HG02943 (cell line): ENCODE results near the gene HAO1.
"Not testable (repeated sequence)": the region's sequence is repeated elsewhere in the genome, so short reads cannot be mapped to it uniquely, and the experiment has no call there.

ENCODE experiments used
- ATAC-seq: cut with Tn5 transposase; IDR thresholded peaks from one replicate; pipeline ENCODE4 v1.9.1; 2021; ENCODE audit warnings: mild to moderate bottlenecking, low read depth, moderate library complexity; ENCODE audit not compliant: unreplicated experiment

HAO1 gene

GRCh38 chr20:7940341-7940740 lies at the start of gene HAO1:
HAO1 (minus strand) TSS chr20:7940458; CDS start chr20:7940422, 36 bp downstream.
- ATAC-seq, result no peak

DNA sequence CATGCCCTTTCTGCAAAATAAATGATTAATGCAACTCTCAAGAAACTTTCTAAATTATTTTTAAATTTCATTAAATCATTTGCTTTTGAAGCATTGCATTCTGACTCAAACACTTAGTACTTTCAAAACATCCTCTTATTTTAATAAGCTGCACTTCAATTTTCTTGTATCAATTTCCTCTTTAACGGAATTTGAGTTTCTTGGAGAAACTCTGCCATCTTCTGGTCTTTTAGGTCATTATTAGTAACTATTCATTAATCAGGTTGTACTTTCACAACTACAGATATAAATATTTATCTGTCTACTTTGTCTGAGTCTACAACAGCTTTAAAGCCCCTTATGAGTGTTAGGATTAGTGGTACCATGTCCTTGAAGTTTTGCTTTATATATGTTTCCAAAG lies 49.1 kb upstream of the HAO1 start:
- no peak for ATAC-seq

GRCh38 chr20:7985916-7986315 lies 45.7 kb upstream of the HAO1 start:
- ATAC-seq, result no peak

DNA sequence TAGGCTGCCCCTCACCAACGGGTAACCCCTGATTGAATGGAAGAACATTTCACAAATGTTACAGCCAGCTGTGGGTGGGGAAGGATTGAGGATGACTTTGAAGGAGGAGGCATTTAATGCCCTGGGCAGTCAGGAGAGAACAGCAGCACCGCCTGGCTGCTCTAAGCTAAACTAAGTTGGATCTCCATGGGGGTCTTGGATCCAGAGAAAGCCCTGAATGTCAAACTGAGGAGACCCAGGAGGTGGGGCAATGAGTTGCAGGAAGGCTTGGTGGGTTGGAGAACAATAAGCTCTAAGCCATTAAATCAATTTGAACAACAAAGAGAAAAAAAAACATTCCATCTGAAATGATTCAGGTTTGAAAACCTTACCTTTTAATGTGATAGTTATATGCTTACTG lies 43.9 kb upstream of the HAO1 start:
- no peak for ATAC-seq

DNA sequence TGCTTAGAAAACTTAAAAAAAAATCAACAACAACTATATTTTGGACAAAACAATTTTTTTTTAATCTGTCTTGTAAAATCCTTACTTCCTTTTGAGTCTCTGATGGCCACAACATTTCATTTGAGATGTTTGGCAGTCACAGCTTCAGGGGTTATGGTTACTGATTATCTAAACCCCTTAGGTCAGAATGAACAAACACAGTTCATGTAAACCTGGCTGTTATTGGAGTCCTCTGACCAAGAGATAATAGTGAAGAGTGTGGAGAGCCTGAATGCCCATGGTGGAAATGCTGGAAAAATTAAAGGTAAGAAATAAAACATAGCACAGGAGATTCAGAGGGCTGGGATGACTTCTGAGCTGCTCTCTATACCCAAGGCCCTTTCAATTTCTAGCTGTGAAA lies 41.1 kb upstream of the HAO1 start:
- no peak for ATAC-seq

DNA sequence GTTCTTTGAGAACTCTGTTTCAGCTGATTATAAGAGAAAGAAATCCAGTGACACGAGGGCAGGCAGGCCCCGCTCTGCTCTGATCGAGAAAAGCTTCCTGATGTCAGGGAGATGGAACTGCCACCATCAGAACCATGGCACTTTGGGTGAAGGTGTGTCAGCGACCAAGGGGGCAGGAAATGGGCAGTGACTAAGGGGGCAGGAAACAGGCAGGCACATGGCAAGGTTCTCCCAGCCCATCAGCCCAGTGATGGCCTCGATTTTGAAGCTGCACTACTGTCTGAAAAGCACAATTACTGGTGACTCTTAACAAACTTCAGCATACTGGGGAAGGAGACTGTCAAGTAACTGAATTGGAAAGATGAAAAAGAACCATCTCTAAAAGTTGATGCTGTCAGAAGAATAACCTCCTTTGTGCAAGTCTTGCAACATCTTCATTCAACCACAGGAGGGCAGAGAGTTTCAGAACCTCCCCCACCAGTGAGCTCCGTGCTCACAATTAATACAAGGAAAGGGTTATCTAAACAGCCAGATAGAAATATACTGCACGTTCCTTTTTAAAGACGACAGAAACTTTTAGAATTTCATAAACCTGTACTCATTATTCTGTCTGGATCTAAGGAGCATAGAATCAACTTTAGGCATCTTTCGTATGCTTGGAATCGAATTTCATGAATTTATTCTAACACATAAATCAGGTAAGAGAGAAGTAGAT lies 40.2 kb upstream of the HAO1 start:
- ATAC-seq, result peak; percentile 67

DNA sequence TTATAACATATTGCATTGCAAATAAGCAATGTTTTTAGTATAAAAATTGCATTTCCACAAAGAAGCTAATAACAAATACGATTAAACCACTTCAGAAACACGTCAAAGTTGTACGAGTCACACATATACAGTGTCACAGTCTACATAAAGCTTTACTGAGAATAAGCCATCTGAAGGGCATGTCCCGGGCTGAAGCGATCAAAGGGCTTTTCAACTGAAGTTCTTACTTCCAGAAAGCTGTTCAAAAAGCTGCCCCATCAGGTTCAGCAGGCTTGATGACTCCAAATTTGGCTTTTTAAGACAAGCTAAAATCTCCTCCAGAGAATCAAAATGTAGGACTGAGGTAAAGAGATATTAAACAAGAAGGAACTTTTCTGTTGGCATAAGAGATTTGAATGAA lies 37.5 kb upstream of the HAO1 start:
- no peak for ATAC-seq

GRCh38 chr20:7975851-7976414 lies 35.7 kb upstream of the HAO1 start:
- no peak for ATAC-seq

GRCh38 chr20:7974785-7975435 lies 34.7 kb upstream of the HAO1 start:
- ATAC-seq, result no peak

GRCh38 chr20:7971536-7972280 lies 31.4 kb upstream of the HAO1 start:
- no peak for ATAC-seq

DNA sequence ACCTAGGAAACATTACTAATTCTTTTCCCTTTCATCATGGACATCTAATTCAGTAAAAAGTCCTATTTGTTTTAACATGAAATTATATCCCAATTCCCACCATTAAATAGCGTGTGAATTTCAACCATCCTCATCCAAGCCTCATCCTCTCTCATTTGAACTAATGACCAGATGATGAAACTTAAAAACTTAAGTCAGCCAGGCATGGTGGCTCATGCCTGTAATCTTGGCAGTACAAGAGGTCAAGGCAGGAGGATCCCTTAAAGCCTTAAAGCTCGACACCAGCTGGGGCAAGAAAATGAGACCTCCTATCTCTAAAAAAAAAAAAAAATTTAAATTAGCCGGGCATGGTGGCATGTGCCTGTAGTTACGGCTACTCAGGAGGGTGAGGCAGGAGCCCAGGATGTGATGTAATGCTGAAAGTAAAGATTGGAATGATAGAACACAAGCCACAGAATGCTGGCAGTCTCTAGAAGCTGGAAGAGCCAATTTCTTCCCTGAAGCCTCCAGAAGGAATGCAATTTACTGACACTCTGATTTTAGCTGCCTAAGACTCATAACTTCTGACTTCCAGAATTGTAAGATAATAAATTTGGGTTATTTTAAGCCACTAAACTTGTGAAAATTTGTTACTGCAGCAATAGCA lies 27.1 kb upstream of the HAO1 start:
- no peak for ATAC-seq

DNA sequence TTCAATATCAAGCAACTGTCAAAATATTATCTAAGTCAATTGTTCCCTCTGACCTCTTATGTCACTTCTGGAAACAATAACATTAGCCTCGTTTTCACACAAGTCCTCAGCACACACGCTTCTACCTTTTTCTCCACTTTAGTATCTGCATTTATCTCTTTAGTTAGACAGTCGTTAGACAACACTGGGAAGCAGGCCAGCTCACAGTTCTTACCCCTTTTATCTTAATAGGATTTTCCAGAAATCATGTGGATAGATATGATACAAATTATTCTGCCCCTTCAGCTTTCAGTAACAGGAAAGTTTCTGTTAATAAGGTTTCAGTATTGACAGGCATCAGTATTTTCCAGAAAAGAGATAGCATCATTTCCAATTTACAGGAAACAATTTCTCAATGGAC lies 25.9 kb upstream of the HAO1 start:
- ATAC-seq, result no peak

DNA sequence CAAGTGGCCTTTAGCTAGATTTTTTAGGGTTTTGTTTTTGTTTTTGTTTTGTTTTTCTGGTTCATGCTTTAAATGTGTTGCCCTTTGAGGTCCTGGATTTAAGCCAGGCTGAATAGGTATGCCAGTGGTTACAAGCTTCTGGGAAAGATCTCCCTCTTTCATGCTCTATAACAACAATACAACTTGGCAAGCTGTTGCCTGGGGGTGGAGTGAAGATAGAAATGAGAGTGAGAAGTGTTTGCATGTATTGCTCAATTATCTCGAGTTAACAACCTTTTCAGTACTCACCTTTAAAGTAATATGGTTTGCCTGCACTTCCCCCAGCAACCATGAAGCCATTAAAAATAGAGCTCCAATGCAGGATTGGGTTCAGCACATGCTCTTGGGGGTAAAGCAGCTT lies 19.2 kb upstream of the HAO1 start:
- no peak for ATAC-seq

DNA sequence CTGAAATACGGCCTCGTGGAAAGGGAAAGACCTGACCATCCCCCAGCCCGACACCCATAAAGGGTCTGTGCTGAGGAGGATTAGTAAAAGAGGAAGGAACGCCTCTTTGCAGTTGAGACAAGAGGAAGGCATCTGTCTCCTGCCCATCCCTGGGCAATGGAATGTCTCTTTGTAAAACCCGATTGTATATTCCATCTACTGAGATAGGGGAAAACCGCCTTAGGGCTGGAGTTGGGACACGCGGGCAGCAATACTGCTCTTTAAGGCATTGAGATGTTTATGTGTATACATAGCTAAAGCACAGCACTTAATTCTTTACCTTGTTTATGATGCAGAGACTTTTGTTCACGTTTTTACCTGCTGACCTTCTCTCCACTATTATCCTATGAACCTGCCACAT lies 16.3 kb upstream of the HAO1 start:
- not testable (repeated sequence) for ATAC-seq

- ATAC-seq, result no peak
Measured at GRCh38 chr20:7950387-7950786, 10.1 kb upstream of the HAO1 start.

DNA sequence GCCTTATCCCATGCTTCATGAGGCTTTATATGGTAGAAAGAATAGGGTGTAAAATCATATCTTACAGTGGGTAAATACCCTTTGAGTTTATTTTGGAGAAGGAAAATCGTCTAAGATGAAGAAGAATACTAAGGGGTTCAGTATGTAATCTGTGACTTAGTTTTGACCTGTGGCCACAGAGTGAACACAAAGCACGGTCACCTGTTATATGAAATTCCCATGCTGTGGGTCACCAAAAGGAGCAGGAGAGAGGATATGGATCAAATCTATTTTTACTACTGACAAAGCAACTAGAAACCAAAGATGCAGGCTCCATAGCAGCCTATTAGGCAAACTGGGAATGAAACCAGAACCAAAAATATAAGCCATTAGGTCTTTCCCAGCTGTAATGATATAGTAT lies 3.6 kb upstream of the HAO1 start:
- no peak for ATAC-seq

DNA sequence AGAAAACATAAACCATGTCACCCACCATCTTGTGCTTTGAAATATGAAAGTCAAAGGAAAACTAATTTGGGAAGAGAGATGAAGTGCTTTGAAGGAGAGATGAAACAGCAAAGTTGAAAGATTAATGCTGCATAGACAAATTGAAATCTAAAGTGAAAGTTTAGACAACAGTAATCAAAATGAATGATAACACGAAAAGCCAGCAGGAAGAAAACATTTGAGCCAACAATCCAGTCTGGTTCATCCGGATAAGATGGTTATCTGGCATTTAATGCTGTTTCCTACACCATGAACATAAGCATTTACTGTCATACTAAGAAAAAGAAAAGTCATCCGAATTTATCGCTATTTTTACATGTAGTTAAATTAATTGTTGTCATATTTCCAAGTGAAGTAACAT lies 595 bp downstream of the HAO1 start:
- ATAC-seq, result no peak

DNA sequence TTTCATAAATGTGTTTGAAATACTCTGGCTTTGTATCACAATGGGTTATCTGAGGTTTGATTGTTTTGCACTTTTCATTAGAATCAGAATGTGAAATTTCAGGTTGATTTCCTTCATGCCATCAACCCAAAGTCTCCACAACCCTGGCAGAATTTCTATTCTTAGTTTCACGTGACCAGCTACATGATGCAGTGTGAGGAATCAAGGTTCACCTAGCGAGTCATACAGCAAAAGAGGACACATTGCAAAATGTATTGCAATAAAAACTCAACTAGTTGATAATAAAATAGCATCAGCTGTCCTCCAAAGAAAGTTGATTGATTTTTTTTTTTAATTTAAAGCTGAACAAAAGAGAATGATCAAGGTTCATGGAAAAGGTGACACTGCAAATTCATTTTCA lies 2.2 kb downstream of the HAO1 start:
- ATAC-seq, result no peak

- no peak for ATAC-seq
Measured at GRCh38 chr20:7937328-7937727, 2.9 kb downstream of the HAO1 start.

GRCh38 chr20:7935027-7935551 lies 5.2 kb downstream of the HAO1 start:
- ATAC-seq, result peak; percentile 55

GRCh38 chr20:7933346-7933745 lies 6.9 kb downstream of the HAO1 start:
- ATAC-seq, result no peak
